Activated T-cell treated with anti-CD3 and anti-CD28 coated beads for 48 hours (primary cell): ENCODE measurements around the gene RAB6C.
"Not testable (repeated sequence)": the region's sequence is repeated elsewhere in the genome, so short reads cannot be mapped to it uniquely, and the experiment has no call there.

Experiments used
- DNase-seq: peaks from one replicate; pipeline ENCODE4 v3.0.0-alpha.2; 2020; ENCODE audit warnings: low read depth

RAB6C gene

GRCh38 chr2:129979629-129980155 lies at the start of gene RAB6C:
RAB6C (plus strand) TSS chr2:129979666; CDS start chr2:129980116, 450 bp downstream.
- DNase-seq, result peak; percentile 3

GRCh38 chr2:129930451-129930850 lies 49.0 kb upstream of the RAB6C start:
- DNase-seq, result no peak

DNA sequence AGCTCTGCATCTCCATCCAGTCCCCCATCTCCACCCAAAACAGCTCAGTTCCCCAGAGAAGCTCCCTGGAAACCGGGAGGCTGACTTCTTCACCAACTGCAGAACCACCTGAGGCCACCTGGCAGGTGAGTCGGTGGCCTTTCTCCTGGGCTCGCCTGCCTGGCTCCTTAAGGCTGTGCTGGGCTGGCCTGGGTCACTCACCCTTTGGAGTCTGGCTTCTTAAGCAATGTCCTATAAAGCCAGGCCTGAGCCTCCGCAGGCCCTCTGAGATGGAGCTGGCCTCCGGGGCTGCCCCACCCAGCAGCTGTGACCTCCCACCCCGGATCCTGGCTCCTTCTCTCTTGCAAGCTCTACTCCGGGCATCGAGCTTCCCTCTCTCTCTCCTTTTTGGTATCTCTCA lies 46.1 kb upstream of the RAB6C start:
- DNase-seq, result not testable (repeated sequence)

DNA sequence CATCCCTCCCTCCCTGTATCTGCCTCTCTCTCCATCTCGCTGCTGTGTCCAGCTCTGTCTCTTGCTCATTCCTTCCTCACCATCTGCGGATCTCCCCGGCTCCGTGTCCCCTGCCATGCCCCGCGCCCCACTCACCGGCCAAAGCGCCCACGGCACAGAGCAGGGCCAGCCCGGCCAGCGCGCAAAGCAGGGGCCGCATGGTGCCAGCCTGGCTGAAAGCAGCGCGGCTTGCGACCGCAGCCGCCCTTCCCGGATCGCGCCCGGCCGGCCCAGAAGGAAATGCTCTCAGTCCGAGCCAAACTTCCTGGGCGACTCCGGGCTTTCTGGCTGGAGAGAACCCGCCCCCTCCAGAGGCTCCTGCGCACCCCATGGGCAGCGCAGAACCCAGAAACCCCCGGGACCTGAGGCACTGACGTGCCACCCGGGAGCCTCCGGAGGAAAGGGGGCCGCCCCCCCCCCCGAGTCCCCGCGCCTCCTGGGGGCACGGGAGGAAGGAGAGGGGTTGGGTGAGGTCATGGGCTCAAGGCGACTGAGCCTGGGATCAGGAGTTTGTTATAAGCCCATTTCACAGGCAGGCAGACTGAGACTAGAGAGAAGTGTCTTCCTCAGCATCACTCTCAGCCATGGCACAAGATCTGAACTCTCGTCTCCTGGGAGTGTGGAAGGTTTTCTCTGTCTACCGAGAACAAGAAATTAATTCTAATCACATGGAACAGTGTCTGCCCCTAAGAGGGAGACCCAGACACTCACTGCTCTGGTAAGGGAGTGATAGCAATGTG lies 45.2 kb upstream of the RAB6C start:
- DNase-seq, result no peak

GRCh38 chr2:129935118-129935517 lies 44.3 kb upstream of the RAB6C start:
- no peak for DNase-seq

- DNase-seq, result no peak
These were observed 43.0 kb upstream of the RAB6C start for GRCh38 chr2:129936334-129936934.

- not testable (repeated sequence) for DNase-seq
These were observed 40.5 kb upstream of the RAB6C start for GRCh38 chr2:129938850-129939471.

- DNase-seq, result not testable (repeated sequence)
These were observed 36.0 kb upstream of the RAB6C start for GRCh38 chr2:129943456-129943855.

GRCh38 chr2:129945557-129945956 lies 33.9 kb upstream of the RAB6C start:
- no peak for DNase-seq

GRCh38 chr2:129947712-129948111 lies 31.8 kb upstream of the RAB6C start:
- not testable (repeated sequence) for DNase-seq

DNA sequence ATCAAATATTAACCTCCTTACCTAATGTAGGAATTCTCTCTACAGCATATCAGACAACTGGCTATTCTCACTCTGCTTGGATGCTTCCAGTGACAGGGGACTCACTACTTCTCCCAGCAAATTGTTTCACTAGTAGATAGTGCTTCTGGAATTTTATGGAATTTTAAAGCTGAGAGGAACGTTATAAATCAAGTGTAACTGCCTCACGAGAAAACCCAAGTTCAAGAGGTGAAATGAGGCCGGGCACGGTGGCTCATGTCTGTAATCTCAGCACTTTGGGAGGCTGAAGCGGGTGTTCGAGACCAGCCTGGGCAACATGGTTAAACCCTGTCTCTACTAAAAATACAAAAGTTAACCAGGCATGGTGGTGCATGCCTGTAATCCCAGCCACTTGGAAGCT lies 23.3 kb upstream of the RAB6C start:
- not testable (repeated sequence) for DNase-seq

DNA sequence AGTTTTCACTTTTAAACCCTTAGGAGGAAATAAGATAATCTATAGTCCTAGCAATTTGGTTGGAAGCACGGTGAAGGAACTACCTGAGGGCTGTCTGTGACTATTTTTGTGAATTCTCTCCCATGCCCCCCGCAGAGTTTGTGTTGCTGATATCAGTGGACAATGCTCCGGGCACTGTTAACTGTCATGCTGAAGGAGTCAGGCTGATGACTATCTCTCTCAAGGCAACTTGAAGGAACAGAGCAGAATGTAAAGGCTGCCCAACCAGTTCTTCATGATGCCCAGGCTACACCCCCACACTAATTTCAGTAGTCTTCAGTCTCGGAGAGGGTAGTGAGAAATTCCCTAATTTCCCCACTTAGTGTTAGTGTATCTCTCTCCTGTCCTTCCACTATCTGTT lies 21.6 kb upstream of the RAB6C start:
- no peak for DNase-seq

GRCh38 chr2:129958736-129959135 lies 20.7 kb upstream of the RAB6C start:
- not testable (repeated sequence) for DNase-seq

GRCh38 chr2:129968605-129969004 lies 10.9 kb upstream of the RAB6C start:
- not testable (repeated sequence) for DNase-seq

DNA sequence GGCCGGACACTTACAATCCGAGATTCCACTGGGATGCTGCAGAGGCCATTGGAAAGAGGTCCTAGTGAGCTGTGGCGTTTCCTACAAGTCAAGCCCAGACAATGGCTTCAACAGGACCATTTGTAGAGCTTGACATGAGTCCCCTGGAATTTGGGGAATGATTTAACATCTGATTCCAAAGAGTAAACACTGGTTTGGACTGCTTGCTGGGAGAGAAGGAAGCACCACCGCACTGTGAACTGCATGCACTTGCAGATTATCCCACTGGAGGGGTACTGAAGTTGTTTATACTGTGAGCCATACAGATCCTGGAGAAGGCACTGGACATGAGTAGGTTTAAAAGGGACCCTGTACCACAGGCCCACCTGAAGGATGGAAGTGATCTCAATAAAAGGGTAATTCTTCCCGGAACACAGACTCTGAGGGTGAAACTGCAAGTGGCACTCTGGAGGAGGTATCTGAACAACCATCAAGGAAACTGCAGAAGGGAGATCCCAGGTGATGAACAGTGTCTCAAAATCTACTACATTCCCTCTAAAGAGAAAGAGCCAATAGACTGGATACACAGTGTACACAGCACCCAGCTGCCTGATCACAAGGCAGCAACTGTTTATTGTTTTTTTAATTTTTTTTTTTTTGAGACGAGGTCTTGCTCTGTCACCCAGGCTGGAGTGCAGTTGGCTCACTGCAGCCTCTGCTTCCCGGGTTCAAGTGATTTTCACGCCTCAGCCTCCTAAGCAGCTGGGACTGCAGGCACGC lies 4.3 kb upstream of the RAB6C start:
- no peak for DNase-seq

GRCh38 chr2:129976969-129977368 lies 2.5 kb upstream of the RAB6C start:
- DNase-seq, result not testable (repeated sequence)

- no peak for DNase-seq
These were observed 1.5 kb upstream of the RAB6C start for GRCh38 chr2:129977986-129978385.

- DNase-seq, result not testable (repeated sequence)
These were observed 780 bp downstream of the RAB6C start for GRCh38 chr2:129980246-129980645.

DNA sequence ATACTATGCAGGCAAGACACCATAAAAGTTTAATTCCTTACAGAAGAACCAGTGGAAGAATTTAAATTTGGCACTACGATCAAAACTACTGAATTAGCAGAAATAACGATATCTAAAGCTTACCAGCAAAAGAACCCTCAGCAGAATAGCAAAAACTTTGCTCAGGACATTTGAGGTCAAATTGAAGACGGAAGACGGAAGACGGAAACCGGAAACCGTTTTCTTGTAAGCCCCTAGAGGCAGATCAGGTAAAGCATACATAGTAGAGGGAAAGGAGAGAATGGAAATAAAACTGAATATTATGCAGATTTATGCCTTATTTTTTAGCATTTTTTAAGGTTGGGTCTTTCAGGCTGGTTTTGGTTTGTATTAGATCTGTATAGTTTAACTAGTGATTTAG lies 2.2 kb downstream of the RAB6C start:
- not testable (repeated sequence) for DNase-seq

- no peak for DNase-seq
These were observed 5.0 kb downstream of the RAB6C start for GRCh38 chr2:129984426-129984825.

DNA sequence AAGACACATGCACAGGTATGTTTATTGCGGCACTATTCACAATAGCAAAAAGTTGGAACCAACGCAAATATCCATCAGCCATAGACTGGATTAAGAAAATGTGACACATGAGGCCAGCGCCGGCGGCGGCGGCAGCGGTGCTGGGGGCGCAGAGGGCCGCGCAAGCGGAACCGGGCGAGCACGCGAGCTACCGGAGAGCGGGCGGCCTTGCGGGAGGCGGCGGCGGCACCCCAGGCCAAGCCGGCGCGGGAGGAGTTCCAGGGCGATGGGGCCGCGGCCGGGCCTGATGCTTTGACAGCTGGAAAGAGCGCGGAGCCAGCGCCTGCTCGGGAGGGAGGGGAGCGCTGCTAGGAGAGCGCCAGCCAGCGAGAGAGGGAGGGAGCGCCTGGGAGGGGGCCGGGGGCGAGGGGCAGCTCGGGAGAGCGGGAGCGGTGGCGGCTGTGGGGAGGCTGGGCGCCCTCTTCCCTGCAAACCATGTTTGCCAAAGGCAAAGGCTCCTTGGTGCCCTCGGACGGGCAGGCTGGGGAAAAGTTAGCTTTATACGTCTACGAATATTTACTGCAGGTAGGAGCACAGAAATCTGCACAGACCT lies 13.0 kb downstream of the RAB6C start:
- not testable (repeated sequence) for DNase-seq

- DNase-seq, result not testable (repeated sequence)
These were observed 13.7 kb downstream of the RAB6C start for GRCh38 chr2:129993151-129993550.
